GM18505 (cell line): ENCODE results near the gene LINGO4.
"Not testable (repeated sequence)": the region's sequence is repeated elsewhere in the genome, so short reads cannot be mapped to it uniquely, and the experiment has no call there.

Source experiments
- ATAC-seq: cut with Tn5 transposase; IDR thresholded peaks from one replicate; pipeline ENCODE4 v1.9.1; 2021; ENCODE audit not compliant: unreplicated experiment
- POLR2A ChIP-seq: IDR thresholded peaks from 4 replicates; pipeline ENCODE4 v1.6.1; 2011; ENCODE audit warnings: borderline replicate concordance; ENCODE audit not compliant: insufficient read depth, insufficient read length; ENCODE audit errors: extremely low read depth

Gene LINGO4

GRCh38 chr1:151777317-151777716 lies 27.9 kb downstream of the LINGO4 start:
- no peak for ATAC-seq
- no peak for TF ChIP-seq POLR2A

GRCh38 chr1:151776665-151777062 lies 28.6 kb downstream of the LINGO4 start:
- TF ChIP-seq POLR2A, result no peak
- ATAC-seq, result no peak

DNA sequence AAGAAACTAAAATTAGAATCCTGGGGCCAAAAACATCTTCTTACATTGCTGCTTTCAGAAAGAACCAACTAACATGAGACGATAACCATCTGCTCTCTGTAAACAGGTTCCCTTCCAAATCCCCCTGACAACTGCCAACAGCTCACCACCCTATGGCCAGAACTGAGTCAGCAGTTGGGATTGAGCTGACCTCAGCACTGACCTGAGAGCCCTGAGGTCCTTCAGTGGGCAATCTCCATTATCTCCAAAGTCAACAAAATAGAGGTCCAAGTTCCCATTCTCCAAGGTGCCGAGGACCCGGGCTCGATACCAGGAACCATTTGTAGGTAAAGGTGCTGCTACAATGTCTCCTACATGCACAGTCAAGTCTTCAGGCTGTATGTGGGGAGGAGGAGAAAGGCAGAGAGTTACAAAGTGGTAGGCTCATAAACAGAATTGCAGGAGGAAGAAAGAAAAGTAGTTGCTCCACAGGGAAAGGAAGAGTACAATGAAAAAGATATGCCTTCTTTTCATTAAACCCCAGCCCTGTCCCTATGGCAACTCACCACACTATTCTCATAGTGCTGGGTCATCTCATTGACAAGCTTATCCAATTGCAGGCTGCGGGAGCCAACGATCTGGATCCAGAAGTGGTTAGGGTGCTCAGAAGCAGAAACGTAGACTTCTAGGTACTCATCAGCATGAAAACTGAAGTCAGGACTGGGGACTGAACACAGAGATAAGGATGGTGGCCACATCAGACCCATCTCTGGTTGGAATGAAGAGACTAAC lies 29.1 kb downstream of the LINGO4 start:
- no peak for ATAC-seq
- TF ChIP-seq POLR2A, result no peak

DNA sequence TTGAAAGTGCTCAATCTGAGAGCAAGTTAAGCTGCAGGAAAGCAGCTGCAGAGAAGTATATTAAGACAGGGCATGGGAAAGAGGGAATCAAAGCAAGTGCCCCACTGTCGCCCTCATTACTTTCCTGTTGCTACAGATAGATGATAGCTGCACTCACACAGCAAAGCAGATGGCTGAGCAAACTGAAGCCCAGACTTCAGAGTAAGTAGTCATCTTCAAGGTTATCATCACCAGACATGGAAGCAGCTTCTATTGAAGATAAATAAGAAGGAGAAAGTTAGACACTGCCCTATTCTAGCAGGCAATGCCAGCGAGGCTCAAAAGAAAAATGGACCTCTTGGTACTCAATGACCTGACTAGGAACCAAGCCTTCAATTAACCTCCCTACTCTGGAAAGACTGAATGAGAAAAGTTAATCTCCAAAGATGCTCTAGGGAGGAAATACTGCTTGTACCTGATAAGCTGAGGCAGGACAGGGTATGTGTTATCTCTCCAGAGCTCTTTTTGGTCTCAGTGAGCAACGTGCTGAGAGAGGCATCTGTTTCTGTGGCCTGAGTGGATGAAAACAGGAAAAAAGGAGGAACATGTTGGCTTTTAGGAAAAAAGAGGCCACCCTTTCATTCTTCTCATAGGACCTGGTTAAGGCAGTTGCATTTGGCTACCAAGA lies 30.8 kb downstream of the LINGO4 start:
- no peak for TF ChIP-seq POLR2A
- no peak for ATAC-seq

GRCh38 chr1:151773702-151774101 lies 31.5 kb downstream of the LINGO4 start:
- ATAC-seq, result no peak
- TF ChIP-seq POLR2A, result no peak

DNA sequence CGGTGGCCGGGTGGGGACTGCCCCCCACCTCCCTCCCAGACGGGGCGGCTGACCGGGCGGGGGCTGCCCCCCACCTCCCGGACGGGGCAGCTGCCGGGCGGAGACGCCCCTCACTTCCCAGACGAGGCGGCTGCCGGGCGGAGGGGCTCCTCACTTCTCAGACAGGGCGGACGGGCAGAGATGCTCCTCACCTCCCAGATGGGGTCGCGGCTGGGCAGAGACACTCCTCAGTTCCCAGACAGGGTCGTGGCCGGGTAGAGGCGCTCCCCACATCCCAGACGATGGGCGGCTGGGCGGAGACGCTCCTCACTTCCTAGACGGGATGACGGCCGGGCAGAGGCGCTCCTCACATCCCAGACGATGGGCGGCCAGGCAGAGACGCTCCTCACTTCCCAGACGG lies 35.9 kb downstream of the LINGO4 start:
- ATAC-seq, result not testable (repeated sequence)

GRCh38 chr1:151768351-151769066 lies 36.7 kb downstream of the LINGO4 start:
- not testable (repeated sequence) for ATAC-seq

GRCh38 chr1:151763990-151764389 lies 41.2 kb downstream of the LINGO4 start:
- ATAC-seq, result no peak
- no peak for TF ChIP-seq POLR2A

DNA sequence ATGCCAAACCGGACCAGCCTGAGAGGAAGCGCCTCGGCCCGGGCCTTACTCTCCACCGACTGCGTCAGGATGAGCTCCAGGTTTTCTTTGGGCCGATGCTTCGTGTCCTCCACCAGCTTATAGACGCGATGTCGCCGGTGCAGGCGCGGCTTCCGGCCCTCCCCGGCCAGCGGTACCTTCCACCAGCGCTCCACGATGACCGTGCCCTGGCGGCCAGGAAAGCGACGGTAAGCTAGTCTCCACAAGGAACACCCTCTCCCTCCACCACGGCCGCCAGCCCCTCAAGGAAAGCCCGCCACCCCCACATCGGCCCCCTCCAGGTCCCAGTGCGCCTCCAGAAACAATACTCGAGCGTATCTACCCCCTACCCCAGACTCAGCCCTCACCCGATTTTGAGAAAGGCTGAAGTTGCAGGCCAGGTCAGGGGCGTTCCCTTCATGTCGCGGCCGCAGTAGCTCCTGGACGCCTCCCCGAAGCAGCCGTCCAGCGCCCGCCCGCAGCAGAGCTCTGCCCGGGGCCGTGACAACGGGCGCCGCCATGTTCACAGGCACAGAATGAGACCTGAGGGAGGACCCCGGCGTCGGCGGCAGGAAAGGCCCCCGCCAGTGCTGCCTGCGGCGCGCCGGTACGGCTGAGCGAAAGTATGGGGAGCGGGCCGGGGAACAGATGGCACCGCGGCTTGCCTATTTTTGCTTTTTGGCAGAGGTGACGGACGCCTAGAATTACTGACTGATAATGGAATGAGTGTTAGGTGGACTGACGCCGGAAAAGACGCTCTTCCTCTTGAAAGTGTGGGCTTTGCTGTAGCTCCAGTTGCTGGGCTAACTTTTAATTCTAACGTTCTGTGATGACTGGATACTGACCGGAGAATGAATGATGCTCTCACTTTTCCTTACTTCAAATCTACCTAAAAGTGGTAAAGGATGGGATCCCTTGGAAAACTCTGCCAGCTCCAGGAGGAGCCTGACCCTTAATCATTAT lies 42.0 kb downstream of the LINGO4 start, which contains the start of gene MRPL9:
Gene MRPL9 (minus strand): TSS at position 556 of the 981 bp plus-strand sequence. CDS start 17 bp downstream, at position 539.
- ATAC-seq, result peak; percentile 91
- peak; percentile 78 for TF ChIP-seq POLR2A

- no peak for ATAC-seq
- TF ChIP-seq POLR2A, result no peak
These were observed 44.4 kb downstream of the LINGO4 start for GRCh38 chr1:151760597-151761385.

- no peak for ATAC-seq
- TF ChIP-seq POLR2A, result no peak
These were observed 46.0 kb downstream of the LINGO4 start for GRCh38 chr1:151759241-151759640.

GRCh38 chr1:151756291-151756690 lies 48.9 kb downstream of the LINGO4 start:
- no peak for ATAC-seq
- TF ChIP-seq POLR2A, result no peak
